ENCODE data around the gene IFNW1. TPM values are rescaled to one million over a fixed set of nuclear protein-coding genes. Genes with fewer than 3 reads are reported as not detected.
A peak's percentile ranks its signal among the peaks of the same experiment; 100 is the strongest.
"Not testable (repeated sequence)": the region's sequence is repeated elsewhere in the genome, so short reads cannot be mapped to it uniquely, and the experiment has no call there.

Gene IFNW1
- total and polyA plus RNA-seq, 10 of the 15 experiments (the other 5 are each of a cell fraction or from before 2014, with no cell fraction given), result 0.06 to 0.11 (median 0.09) TPM; not detected in 7

GRCh38 chr9:21128186-21128585 lies 13.4 kb downstream of the IFNW1 start:
- FAIRE-seq, ATAC-seq: not testable (repeated sequence)

GRCh38 chr9:21121595-21122251 lies 19.9 kb downstream of the IFNW1 start:
- no peaks in the 10 kb centered on the region for H3K36me3 ChIP-seq (ENCODE audit: control insufficient read depth in 2 of 2, insufficient read depth in 2 of 2, low read length in 1 of 2)
- peak; percentile 96 for ATAC-seq
- no peaks in the 10 kb centered on the region for H3K27me3 ChIP-seq (replicated peaks in 1 of 2; ENCODE audit: control insufficient read depth in 2 of 2, insufficient read depth in 2 of 2, low read length in 1 of 2)
- no peak overlapping the region for H3K9ac ChIP-seq (ENCODE audit: control insufficient read depth, insufficient read depth, low read length)
- RAD21 ChIA-PET (ENCODE audit: unreplicated experiment), result interaction anchor here (1.0 kb wide), 1 partner anchor 94 kb away, joined by 3 read pairs; no protein-coding TSS in a partner anchor
- BruUV-seq (replicated peaks), result no TSS peak
- no peaks in the 10 kb centered on the region for H3K9me3 ChIP-seq (replicated peaks; ENCODE audit: control insufficient read depth, insufficient read depth, low read length)
- CTCF ChIA-PET, result interaction anchor here (1.2 kb wide), 2 partner anchors 11 to 237 kb away, joined by 4 to 7 read pairs; no protein-coding TSS in a partner anchor
- WGBS (ENCODE audit: insufficient coverage, insufficient replicate concordance, low lambda C conversion rate, missing lambda C conversion rate), result 65% methylated on average over 4 of the region's 4 CpGs
- intact Hi-C loops (cut with micrococcal nuclease; ENCODE audit: unreplicated experiment), result no loop called here
- no peak for FAIRE-seq
- in situ Hi-C loops (cut with MboI), result loop anchor here (25.0 kb wide), 2 partner anchors 234 to 759 kb away; no protein-coding TSS in a partner anchor
- H3K4me2 ChIP-seq (ENCODE audit: control insufficient read depth, insufficient read depth), result no peak overlapping the region
- H3K4me1 ChIP-seq (ENCODE audit: control insufficient read depth, insufficient read depth, low read length), result peaks cover 10% of the 10 kb centered on the region
- H3K4me3 ChIP-seq, result no peak overlapping the region
- no peaks in the 10 kb centered on the region for H4K20me1 ChIP-seq (ENCODE audit: control insufficient read depth, insufficient read depth)
- no peaks in the 10 kb centered on the region for H3K79me2 ChIP-seq (ENCODE audit: control insufficient read depth, insufficient read depth, low read length)
- POLR2A ChIA-PET, result no interaction called here
- no peak for DNase-seq (ENCODE audit: low read depth, low spot score)
- no peak overlapping the region for H3K27ac ChIP-seq (ENCODE audit: control insufficient read depth, insufficient read depth)
- no peak overlapping the region for H2AFZ ChIP-seq (ENCODE audit: control insufficient read depth, low read depth, low read length)
- SMC1A ChIA-PET (ENCODE audit: uncharacterized antibody, unreplicated experiment), result interaction anchor here (1.2 to 1.3 kb wide), 2 partner anchors 10 to 12 kb away, joined by 4 to 5 read pairs; no protein-coding TSS in a partner anchor
- no peak for TF ChIP-seq CHD4 (IDR thresholded peaks at IDR 0.05)
- TF ChIP-seq LARP7 (IDR thresholded peaks at IDR 0.05), result no peak
- peak; percentile 38; the same call in 1 of the 2 replicates for TF ChIP-seq SPI1 (IDR thresholded peaks at IDR 0.05; ENCODE audit: borderline replicate concordance, insufficient read depth, low read depth, low read length)
- no peak for TF ChIP-seq NFXL1 (IDR thresholded peaks at IDR 0.05; ENCODE audit: borderline replicate concordance)
- no peak for TF ChIP-seq CBFB (IDR thresholded peaks at IDR 0.05; ENCODE audit: low read depth)
- no peak for TF ChIP-seq DPF2 (IDR thresholded peaks at IDR 0.05)
- TF ChIP-seq NFYB (IDR thresholded peaks at IDR 0.05; ENCODE audit: insufficient read depth, low read depth, low read length), result no peak
- TF ChIP-seq FOXK2 (IDR thresholded peaks at IDR 0.05), result no peak
- no peak for TF ChIP-seq RBBP5 (conservative IDR thresholded peaks at IDR 0.05)
- TF ChIP-seq ESRRA (IDR thresholded peaks at IDR 0.05; ENCODE audit: low read length), result no peak
- TF ChIP-seq ASH2L (IDR thresholded peaks at IDR 0.05; ENCODE audit: borderline replicate concordance, low read depth), result no peak
- TF ChIP-seq NKRF (conservative IDR thresholded peaks at IDR 0.05), result no peak
- TF ChIP-seq FOXM1 (IDR thresholded peaks at IDR 0.05; ENCODE audit: low read depth, low read length), result no peak
- peak; percentile 69; the same call in 1 of the 2 replicates for TF ChIP-seq TCF3 (IDR thresholded peaks at IDR 0.05; ENCODE audit: borderline replicate concordance, insufficient read depth, low read depth, low read length)
- no peak for TF ChIP-seq SUPT20H (IDR thresholded peaks at IDR 0.05; ENCODE audit: borderline replicate concordance, control insufficient read depth, low read depth, low read length)
- TF ChIP-seq CREM (IDR thresholded peaks at IDR 0.05; ENCODE audit: low read depth), result no peak
- TF ChIP-seq HDAC2 (IDR thresholded peaks at IDR 0.05), result no peak

More at GRCh38 chr9:21128186-21128585, 13.4 kb downstream of the IFNW1 start:
- intact Hi-C loops (cut with micrococcal nuclease; ENCODE audit: unreplicated experiment); DNase-seq (ENCODE audit: low read depth, low spot score); BruUV-seq (replicated peaks); in situ Hi-C loops (cut with MboI); H3K27ac ChIP-seq (ENCODE audit: control insufficient read depth, insufficient read depth); H3K36me3 ChIP-seq (ENCODE audit: control insufficient read depth in 2 of 2, insufficient read depth in 2 of 2, low read length in 1 of 2); H3K4me2 ChIP-seq (ENCODE audit: control insufficient read depth, insufficient read depth); H3K4me1 ChIP-seq (ENCODE audit: control insufficient read depth, insufficient read depth, low read length); H3K79me2 ChIP-seq (ENCODE audit: control insufficient read depth, insufficient read depth, low read length); RAD21 ChIA-PET (ENCODE audit: unreplicated experiment); H2AFZ ChIP-seq (ENCODE audit: control insufficient read depth, low read depth, low read length); CTCF ChIA-PET; SMC1A ChIA-PET (ENCODE audit: uncharacterized antibody, unreplicated experiment); H3K9me3 ChIP-seq (replicated peaks; ENCODE audit: control insufficient read depth, insufficient read depth, low read length); H4K20me1 ChIP-seq (ENCODE audit: control insufficient read depth, insufficient read depth); POLR2A ChIA-PET; H3K4me3 ChIP-seq; H3K9ac ChIP-seq (ENCODE audit: control insufficient read depth, insufficient read depth, low read length); H3K27me3 ChIP-seq (replicated peaks in 1 of 2; ENCODE audit: control insufficient read depth in 2 of 2, insufficient read depth in 2 of 2, low read length in 1 of 2): not testable (repeated sequence)

Data from GM12878 (cell line).